Calu3 (cell line): Measurements from ENCODE around the gene CFAP92. TPM values are rescaled to one million over a fixed set of nuclear protein-coding genes. Genes with fewer than 3 reads are reported as not detected.

Experiments used
- BruUV-seq: library from RNA; stranded (reverse); fragments of 400-500 nt; replicated peaks from 2 replicates; lab custom pipeline; 2021; lab: Mats Ljungman, UMichigan
- CTCF ChIA-PET: fragments of 300-600 bp; sonication (Branson Sonifier 250); formaldehyde crosslinking; loops from one replicate; lab custom pipeline; 2022; ENCODE audit warnings: antibody characterized with exemption; lab: Charles Lee
- DNase-seq: peaks from one replicate; pipeline ENCODE4 v3.0.0; 2022
- H3K27ac Mint-ChIP-seq: one replicate; pipeline ENCODE4 v1.8.0; 2022; ENCODE audit warnings: mixed read lengths; ENCODE audit not compliant: unreplicated experiment
- H3K27me3 Mint-ChIP-seq: one replicate; pipeline ENCODE4 v1.8.0; 2022; ENCODE audit warnings: mixed read lengths; ENCODE audit not compliant: unreplicated experiment
- H3K36me3 Mint-ChIP-seq: one replicate; pipeline ENCODE4 v1.8.0; 2022; ENCODE audit warnings: mild to moderate bottlenecking, moderate library complexity, mixed read lengths; ENCODE audit not compliant: insufficient read depth, unreplicated experiment
- H3K4me1 Mint-ChIP-seq: one replicate; pipeline ENCODE4 v1.8.0; 2022; ENCODE audit warnings: mild to moderate bottlenecking, low read depth, mixed read lengths; ENCODE audit not compliant: unreplicated experiment
- H3K4me3 Mint-ChIP-seq: one replicate; pipeline ENCODE4 v1.8.0; 2022; ENCODE audit warnings: mild to moderate bottlenecking, low read depth, moderate library complexity, mixed read lengths; ENCODE audit not compliant: unreplicated experiment
- H3K9me3 Mint-ChIP-seq: one replicate; pipeline ENCODE4 v1.8.0; 2022; ENCODE audit warnings: low read depth, mixed read lengths; ENCODE audit not compliant: unreplicated experiment
- CTCF ChIP-seq: fragments of 200-600 bp; IDR thresholded peaks from one replicate; pipeline ENCODE4 v1.8.0; 2022; ENCODE audit warnings: antibody characterized with exemption; ENCODE audit not compliant: unreplicated experiment
- intact Hi-C: fragments of 100-400 bp; cut with micrococcal nuclease; formaldehyde crosslinking; loops from one replicate; pipeline ENCODE4 v1.10.0; 2022; ENCODE audit not compliant: unreplicated experiment
- total RNA-seq: library from RNA; stranded (reverse); gene quantifications from 2 replicates; pipeline ENCODE4 v1.2.3, GENCODE V29; 2022

The CFAP92 gene
- total RNA-seq, 1 experiment from 2014 or later, result 0.92 TPM

- peaks cover 8% of the 10 kb centered on the region for H3K9me3 Mint-ChIP-seq
- no peak overlapping the region for H3K4me3 Mint-ChIP-seq
- no peak overlapping the region for H3K27ac Mint-ChIP-seq
- CTCF ChIA-PET, result no interaction called here
- no peak for DNase-seq
- no peak for TF ChIP-seq CTCF
- H3K27me3 Mint-ChIP-seq, result peaks cover 47% of the 10 kb centered on the region
- intact Hi-C loops, result no loop called here
- H3K4me1 Mint-ChIP-seq, result no peaks in the 10 kb centered on the region
- H3K36me3 Mint-ChIP-seq, result no peaks in the 10 kb centered on the region
- no TSS peak for BruUV-seq
These were observed 37.4 kb downstream of the CFAP92 start for GRCh38 chr3:128956440-128956839.

- Mint-ChIP-seq H3K4me1 (no peaks in the 10 kb centered on the region), H3K27ac (no peak overlapping the region), H3K9me3 (no peaks in the 10 kb centered on the region), H3K36me3 (no peaks in the 10 kb centered on the region), H3K27me3 (peaks cover 35% of the 10 kb centered on the region), H3K4me3 (no peak overlapping the region)
- peak; percentile 34 for DNase-seq
- no TSS peak for BruUV-seq
- TF ChIP-seq CTCF, result no peak
- intact Hi-C loops, result no loop called here
- CTCF ChIA-PET, result interaction anchor here (0.5 kb wide), 1 partner anchor 20 kb away, joined by 3 read pairs; no protein-coding TSS in a partner anchor
These were observed 43.5 kb downstream of the CFAP92 start for GRCh38 chr3:128950223-128950938.

- intact Hi-C loops, result no loop called here
- no peaks in the 10 kb centered on the region for H3K4me1 Mint-ChIP-seq
- DNase-seq, result no peak
- H3K27me3 Mint-ChIP-seq, result peaks cover 35% of the 10 kb centered on the region
- CTCF ChIA-PET, result interaction anchor here (0.6 kb wide), 1 partner anchor 272 kb away, joined by 3 read pairs; no protein-coding TSS in a partner anchor
- TF ChIP-seq CTCF, result no peak
- no peak overlapping the region for H3K27ac Mint-ChIP-seq
- H3K9me3 Mint-ChIP-seq, result no peaks in the 10 kb centered on the region
- H3K4me3 Mint-ChIP-seq, result no peak overlapping the region
- no peaks in the 10 kb centered on the region for H3K36me3 Mint-ChIP-seq
- no TSS peak for BruUV-seq
These were observed 44.7 kb downstream of the CFAP92 start for GRCh38 chr3:128949158-128949557.

GRCh38 chr3:128946411-128946810, 47.5 kb downstream of the CFAP92 start:
- Mint-ChIP-seq H3K9me3 (no peaks in the 10 kb centered on the region), H3K4me3 (no peak overlapping the region), H3K36me3 (no peaks in the 10 kb centered on the region), H3K27ac (no peak overlapping the region), H3K4me1 (peaks cover 13% of the 10 kb centered on the region), H3K27me3 (peaks cover 18% of the 10 kb centered on the region)
- CTCF ChIA-PET, result no interaction called here
- intact Hi-C loops, result no loop called here
- DNase-seq, result no peak
- no TSS peak for BruUV-seq
- TF ChIP-seq CTCF, result no peak
